Erythroblast (primary cell): ENCODE data around the gene ATN1.
"Not testable (repeated sequence)": the region's sequence is repeated elsewhere in the genome, so short reads cannot be mapped to it uniquely, and the experiment has no call there.

Experiments used
- GATA1 ChIP-seq: IDR thresholded peaks from 2 replicates; pipeline ENCODE4 v1.6.1; 2011; ENCODE audit warnings: low read depth, mild to moderate bottlenecking, control low read depth, low read length, moderate library complexity
- POLR2A ChIP-seq: IDR thresholded peaks from 2 replicates; pipeline ENCODE4 v1.6.1; 2011; ENCODE audit warnings: mild to moderate bottlenecking, low read length

GRCh38 chr12:6908141-6908540 is 19.6 kb upstream of the ATN1 start:
- TF ChIP-seq POLR2A, GATA1: not testable (repeated sequence)
